ENCODE measurements around the gene COL23A1.

Gene COL23A1

GRCh38 chr5:178530526-178530925, 59.7 kb downstream of the COL23A1 start:
- DNase-seq: no peak

GRCh38 chr5:178529080-178529479, 61.1 kb downstream of the COL23A1 start:
- no peak for DNase-seq

- no peak for DNase-seq
Observed at GRCh38 chr5:178527458-178528307, 62.5 kb downstream of the COL23A1 start.

- DNase-seq: no peak
Observed at GRCh38 chr5:178526773-178527457, 63.3 kb downstream of the COL23A1 start.

GRCh38 chr5:178525906-178526732, 64.1 kb downstream of the COL23A1 start:
- no peak for DNase-seq

GRCh38 chr5:178524093-178524882, 65.9 kb downstream of the COL23A1 start:
- DNase-seq: no peak

- DNase-seq: no peak
Observed at GRCh38 chr5:178522361-178522760, 67.8 kb downstream of the COL23A1 start.

GRCh38 chr5:178520851-178521250, 69.3 kb downstream of the COL23A1 start:
- DNase-seq: no peak

GRCh38 chr5:178519804-178520203, 70.4 kb downstream of the COL23A1 start:
- DNase-seq: no peak

- no peak for DNase-seq
Observed at GRCh38 chr5:178519155-178519554, 71.0 kb downstream of the COL23A1 start.

- DNase-seq: no peak
Observed at GRCh38 chr5:178516504-178517235, 73.5 kb downstream of the COL23A1 start.

GRCh38 chr5:178515776-178516503, 74.3 kb downstream of the COL23A1 start:
- DNase-seq: no peak

GRCh38 chr5:178514851-178515418, 75.3 kb downstream of the COL23A1 start:
- DNase-seq: no peak

GRCh38 chr5:178511172-178511571, 79.0 kb downstream of the COL23A1 start:
- no peak for DNase-seq

GRCh38 chr5:178509491-178510057, 80.6 kb downstream of the COL23A1 start:
- no peak for DNase-seq

GRCh38 chr5:178507151-178507932, 82.9 kb downstream of the COL23A1 start:
- no peak for DNase-seq

- DNase-seq: no peak
Observed at GRCh38 chr5:178505639-178506407, 84.4 kb downstream of the COL23A1 start.

GRCh38 chr5:178504340-178504960, 85.7 kb downstream of the COL23A1 start:
- DNase-seq: no peak
